RPMI7951 (cell line): ENCODE data around the gene SERTAD1. TPM values are rescaled to one million over a fixed set of nuclear protein-coding genes. Genes with fewer than 3 reads are reported as not detected.
"Not testable (repeated sequence)": the region's sequence is repeated elsewhere in the genome, so short reads cannot be mapped to it uniquely, and the experiment has no call there.

Source experiments
- DNase-seq: peaks from one replicate; pipeline ENCODE4 v3.0.0-alpha.2; 2012; ENCODE audit warnings: low read depth
- total RNA-seq: library from RNA; depleted of rRNA; stranded (reverse); fragments of >200 nt; shearing (Covaris generic); gene quantifications from 2 replicates; pipeline ENCODE4 v1.2.3, GENCODE V29; 2014; rRNA removed

SERTAD1 gene, protein sequence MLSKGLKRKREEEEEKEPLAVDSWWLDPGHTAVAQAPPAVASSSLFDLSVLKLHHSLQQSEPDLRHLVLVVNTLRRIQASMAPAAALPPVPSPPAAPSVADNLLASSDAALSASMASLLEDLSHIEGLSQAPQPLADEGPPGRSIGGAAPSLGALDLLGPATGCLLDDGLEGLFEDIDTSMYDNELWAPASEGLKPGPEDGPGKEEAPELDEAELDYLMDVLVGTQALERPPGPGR
- 13.2 and 17.1 TPM in 2 replicates for total RNA-seq

GRCh38 chr19:40425450-40426287, at the start of gene SERTAD1:
Gene SERTAD1 (minus strand): TSS chr19:40425992. CDS start chr19:40423546, 2,446 bp downstream.
- DNase-seq = peak; percentile 99

- DNase-seq = no peak
Measured at GRCh38 chr19:40474737-40475136, 48.9 kb upstream of the SERTAD1 start.

GRCh38 chr19:40472516-40472915, 46.7 kb upstream of the SERTAD1 start:
- DNase-seq = no peak

DNA sequence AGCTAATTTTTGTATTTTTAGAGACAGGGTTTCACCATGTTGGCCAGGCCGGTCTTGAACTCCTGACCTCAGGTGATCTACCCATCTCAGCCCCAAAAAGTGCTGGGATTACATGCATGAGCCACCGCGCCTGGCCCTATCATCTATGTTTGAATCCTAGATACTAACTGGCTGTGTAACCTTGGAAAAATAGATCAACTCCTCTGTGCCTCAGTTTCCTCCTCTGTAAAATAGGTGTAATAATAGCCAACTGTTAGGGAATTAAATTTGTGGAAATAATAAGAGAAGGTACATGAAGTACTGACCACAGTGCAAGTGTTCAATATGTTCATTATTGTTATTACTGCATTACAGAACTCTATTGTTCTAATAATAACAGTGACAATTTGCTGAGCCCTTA, 45.3 kb upstream of the SERTAD1 start:
- DNase-seq = no peak

DNA sequence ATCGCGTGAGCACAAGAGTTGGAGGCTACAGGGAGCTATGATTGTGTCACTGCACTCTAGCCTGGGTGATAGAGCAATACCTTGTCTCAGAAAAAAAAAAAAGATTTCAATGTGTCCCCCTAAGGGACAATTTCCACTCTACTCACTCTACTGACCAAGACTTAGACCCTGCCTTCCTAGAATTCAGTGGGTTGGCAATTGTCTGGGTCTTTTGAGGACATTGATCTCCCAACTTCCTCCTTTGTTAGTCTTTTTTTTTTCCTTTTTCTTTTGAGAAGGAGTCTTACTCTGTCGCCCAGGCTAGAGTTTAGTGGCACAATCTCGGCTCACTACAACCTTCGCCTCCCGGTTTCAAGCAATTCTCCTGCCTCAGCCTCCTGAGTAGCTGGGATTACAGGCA, 43.2 kb upstream of the SERTAD1 start:
- DNase-seq = no peak

DNA sequence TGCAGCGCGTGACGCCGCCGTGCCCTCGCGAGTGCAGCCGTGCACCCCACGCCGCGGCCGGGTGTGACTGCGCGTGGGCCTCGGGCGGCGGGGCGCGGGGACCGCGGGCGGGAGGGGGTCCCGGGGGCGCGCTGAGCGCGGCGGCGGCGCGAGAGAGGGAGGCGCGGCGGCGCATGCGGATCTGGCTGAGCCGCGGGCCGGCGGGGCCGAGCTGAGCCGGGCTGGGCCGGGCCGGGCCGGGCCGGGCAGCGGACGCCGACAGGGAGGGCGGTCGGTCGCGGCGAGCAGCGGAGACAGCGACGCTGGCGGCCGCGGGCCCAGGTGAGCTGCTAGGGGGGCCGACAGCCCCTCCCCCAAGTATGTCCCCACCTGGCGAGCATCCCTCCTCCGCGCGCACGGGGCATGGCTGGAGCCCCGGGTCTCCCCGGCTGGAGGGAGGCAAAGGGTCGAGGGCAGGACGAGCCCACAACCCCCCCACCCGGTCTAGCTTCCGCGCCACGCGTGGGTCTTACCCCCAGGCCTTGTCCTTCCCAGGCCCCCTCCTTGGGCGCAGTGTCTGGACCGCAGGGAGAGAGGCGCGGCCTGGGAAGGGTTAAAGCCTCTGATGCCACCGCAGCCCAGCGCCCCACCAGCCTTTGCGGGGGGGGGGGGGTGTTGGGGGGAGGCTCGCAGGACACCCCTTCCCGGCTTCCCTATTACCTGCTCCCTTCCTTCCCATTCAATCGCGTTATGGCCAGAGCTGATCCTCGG, 41.4 kb upstream of the SERTAD1 start, which contains the start of gene SPTBN4:
Gene SPTBN4 (plus strand): TSS at position 17 of the 750 bp plus-strand sequence. CDS start 5,621 bp downstream, outside the sequence.
- no peak for DNase-seq

DNA sequence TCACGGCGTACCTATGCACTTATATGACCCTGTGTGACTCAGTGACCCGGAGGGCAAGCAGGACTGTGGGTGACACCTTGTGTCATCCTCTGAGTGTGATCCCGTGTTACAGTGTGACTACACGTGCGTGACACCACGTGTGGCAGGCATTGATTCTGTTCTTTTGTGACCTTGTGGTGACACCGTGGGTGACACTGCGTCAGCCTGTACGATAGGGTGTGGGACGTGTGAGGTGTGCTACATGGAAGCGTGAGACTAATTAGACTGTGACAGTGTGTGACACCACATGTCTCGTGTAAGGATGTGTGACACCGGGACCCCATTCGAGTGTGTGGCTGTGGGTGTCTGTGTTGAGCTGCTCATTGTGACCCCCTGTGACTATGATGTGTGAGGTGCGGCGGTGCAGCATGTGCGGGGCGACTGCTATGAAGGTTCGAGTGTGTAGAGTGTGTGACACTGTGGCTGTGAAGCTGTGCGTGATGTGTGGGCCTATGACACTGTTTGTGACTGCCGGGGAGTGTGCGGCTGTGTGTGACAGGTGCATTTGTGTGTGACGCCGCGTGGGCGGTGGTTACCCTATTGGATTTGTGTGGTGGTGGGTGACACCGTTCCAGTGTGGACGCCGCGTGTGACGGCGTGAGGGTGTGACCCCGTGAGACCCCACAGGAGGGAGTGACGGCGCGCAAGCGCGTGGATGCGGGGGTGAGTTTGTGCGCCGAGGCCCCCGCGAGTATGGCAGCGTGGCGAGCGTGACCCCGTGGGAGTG, 40.6 kb upstream of the SERTAD1 start:
- DNase-seq = no peak

DNA sequence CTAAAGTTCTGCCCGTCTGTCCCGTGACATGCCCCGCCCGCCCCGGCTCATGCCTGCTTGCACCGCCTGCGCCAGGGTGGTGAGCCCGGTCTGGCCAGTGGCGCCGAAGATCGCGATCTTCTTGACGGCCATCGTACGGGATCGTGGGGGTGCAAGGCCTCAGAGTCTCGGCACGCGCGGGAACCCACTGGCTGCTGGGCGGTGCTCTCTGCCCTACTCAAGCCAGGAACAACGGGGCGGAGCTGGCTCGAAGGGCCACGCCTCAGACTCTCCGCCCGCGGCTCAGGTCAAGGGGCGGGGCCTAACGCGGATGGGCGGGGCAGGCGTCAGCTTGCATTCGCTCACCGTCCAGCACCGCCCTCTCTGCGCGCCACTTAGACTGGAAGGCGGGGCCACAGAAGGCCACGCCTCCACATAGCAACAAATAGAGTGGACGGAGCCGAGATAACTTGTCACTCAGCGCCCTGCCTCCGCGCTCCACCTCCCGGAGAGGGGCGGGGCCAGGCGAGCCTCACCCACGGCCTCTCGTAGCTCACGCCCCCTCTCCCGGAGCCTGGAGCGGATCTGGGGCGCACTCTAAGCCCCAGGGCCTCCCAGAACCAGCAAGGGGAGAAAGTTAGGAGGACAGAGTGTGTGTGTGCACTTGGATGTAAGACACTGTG, 39.9 kb upstream of the SERTAD1 start, which contains the start of gene BLVRB:
Gene BLVRB (minus strand): TSS at position 189 of the 662 bp plus-strand sequence. CDS start 57 bp downstream, at position 132.
- DNase-seq = peak; percentile 98

DNA sequence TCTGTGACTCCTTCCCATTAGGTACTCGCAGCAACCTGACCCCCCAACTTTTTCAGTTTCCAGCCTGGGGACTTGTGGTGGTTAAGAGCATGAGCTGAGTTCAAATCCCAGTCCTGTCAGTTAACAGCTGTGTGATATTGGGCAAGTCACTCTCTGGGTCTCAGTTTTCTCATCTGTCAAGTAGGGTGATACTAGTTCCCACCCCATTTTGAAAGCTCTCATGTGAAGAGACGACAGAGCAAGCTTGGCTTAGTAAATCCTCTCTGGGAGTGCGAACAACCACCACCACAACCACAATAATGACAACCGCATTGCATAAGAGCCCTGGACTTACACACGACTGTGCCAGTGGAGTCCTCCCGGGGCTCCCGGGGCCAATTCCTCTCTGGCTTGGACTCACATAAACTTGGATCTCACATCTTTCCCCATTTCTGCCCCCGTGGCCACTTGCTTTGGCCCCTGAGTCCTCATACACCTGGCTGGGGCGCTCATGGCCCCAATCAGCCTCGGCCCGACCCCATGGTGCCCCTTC, 39.3 kb upstream of the SERTAD1 start:
- DNase-seq = peak; percentile 83

- peak; percentile 89 for DNase-seq
Measured at GRCh38 chr19:40464059-40465024, 38.5 kb upstream of the SERTAD1 start.

GRCh38 chr19:40463587-40464037, 37.8 kb upstream of the SERTAD1 start:
- DNase-seq = peak; percentile 56

DNA sequence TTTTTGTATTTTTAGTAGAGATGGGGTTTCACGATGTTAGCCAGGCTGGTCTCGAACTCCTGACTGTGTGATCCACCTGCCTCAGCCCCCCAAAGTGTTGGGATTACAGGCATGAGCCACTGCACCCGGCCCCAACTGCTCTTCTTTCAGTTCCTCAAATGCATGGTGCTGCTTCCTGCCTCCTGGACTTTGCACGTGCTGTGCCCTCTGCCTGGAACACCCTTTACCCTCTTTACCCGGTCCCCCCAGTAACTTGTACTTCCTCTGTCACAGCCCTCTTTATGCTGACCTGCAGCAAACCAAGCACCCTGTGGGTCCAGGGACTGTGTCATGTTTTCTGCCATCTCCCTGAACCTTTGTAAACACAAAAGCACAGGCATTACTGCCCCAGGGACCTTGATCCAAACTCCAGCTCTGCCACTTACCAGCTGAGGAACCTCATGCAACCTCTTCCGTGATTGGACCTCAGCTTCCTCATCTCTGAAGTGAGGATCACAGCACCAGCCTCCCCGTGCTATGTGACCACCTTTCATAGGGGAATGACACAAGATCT, 36.0 kb upstream of the SERTAD1 start:
- no peak for DNase-seq

DNA sequence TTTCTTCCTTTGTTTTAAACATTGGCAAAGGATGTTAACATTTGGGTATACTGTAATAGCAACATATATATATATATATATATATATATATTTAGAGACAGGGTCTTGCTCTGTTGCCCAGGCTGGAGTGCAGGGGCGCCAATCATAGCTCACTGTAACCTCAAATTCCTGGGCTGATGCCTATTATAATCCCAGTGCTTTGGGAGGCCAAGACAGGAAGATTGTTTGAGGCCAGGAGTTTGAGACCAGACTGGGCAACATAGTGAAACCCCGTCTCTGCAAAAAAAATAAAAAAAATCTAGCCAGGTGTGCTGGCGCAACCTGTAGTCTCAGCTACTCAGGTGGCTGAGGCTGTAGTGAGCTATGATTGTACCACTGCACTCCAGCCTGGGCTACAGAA, 34.4 kb upstream of the SERTAD1 start:
- DNase-seq = no peak

DNA sequence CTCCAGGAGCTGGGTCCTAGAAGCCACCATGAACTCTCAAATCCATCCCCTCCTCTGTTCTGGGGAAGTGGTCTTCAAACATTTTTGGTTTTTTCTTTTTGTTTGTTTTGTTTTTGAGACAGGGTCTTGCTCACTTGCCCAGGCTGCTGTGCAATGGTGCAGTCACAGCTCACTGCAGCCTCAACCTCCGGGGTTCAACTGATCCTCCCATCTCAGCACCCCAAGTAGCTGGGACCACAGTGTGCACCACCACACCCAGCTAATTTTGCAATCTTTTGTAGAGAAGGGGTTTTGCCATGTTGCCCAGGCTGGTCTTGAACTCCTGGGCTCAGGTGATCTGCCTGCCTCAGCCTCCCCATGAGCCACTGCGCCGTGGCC, 32.8 kb upstream of the SERTAD1 start:
- no peak for DNase-seq

- no peak for DNase-seq
Measured at GRCh38 chr19:40457953-40458596, 32.3 kb upstream of the SERTAD1 start.

DNA sequence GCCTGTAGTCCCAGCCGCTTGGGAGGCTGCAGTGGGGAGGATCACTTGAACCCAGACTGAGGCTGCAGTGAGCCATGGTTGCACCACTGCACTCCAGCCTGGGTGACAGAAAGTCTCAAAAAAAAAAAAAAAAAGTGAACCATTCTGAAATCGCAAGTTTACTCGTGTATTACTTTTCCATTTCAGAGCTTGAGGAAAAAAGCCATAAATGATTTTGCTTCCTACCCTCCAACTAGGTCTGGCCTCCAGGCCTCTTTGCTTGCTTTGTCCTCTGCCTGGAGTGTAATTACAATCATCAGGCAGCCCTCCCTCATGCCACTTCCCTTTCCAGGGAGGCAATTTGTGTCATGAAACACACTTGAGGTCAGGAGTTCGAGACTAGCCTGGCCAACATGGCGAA, 31.3 kb upstream of the SERTAD1 start:
- DNase-seq = no peak

DNA sequence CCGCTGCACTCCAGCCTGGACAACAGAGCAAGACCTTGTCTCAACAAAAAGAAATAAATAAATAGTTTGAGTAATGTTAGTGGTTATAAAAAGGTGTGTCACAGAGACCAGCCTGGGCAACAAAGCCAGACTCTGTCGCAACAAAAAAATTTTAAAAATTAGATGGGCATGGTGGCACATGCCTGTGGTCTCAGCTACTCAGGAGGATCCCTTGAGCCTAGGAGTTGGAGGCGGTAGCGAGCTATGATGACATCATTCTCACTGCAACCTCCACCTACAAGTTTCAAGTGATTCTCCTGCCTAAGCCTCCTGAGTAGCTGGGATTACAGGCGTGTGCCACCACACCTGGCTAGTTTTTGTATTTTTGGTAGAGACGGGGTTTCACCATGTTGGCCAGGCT, 28.2 kb upstream of the SERTAD1 start:
- not testable (repeated sequence) for DNase-seq

DNA sequence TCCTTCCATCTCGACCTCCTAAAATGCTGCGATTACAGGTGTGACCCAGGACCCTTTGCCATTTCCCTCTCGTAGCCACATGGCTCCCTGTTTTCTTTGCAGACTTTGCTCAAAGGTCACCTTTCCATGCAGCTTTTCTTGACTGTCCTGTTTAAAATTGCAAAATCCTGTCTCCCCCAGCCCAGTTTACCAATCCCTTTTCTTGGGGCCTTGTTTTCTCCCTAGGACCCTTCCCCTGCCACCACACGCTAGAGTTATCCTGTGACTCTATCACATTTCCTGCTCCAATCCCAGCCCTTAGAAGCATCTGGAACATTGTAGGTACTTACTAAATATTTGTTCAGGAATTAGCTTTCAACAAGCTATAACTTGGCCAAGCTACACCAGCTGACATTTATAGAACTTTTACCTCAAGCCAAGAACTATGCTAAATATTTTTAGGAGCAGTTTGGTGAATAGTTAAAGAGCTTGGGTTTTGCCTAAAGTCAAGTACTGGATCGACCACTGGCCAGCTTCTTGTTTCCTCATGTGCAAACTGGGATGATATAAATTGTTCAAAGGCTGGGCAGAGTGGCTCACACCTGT, 27.5 kb upstream of the SERTAD1 start:
- DNase-seq = no peak
